NCI-H146 treated with DMSO at 0.1 percent for 48 hours (cell line): Measurements from ENCODE around the gene TNIP1.

Experiments
- DNase-seq: peaks from one replicate; lab custom pipeline; 2025; ENCODE audit not compliant: unreplicated experiment; lab: John Stamatoyannopoulos, UW

The TNIP1 gene

DNA sequence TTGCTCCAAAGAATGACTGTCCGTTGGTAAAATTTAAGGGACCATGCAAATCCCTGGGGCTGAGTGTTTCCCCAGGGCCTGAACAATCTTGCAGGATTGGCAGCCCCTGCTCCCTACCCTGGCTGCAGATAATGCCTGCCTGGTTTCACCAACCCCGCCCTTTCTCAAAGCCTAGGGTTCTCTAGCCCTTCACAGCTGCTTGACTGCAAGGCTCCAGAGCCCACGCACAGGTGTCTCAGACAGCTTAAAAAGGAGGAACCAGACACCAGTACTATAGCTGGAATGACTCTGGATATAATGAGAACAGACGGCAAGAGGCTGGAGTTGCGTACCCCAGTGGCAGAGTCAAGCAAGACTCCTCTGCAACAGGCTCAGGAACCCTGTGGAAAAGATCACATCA, 25.2 kb upstream of the TNIP1 start:
- DNase-seq = no peak

DNA sequence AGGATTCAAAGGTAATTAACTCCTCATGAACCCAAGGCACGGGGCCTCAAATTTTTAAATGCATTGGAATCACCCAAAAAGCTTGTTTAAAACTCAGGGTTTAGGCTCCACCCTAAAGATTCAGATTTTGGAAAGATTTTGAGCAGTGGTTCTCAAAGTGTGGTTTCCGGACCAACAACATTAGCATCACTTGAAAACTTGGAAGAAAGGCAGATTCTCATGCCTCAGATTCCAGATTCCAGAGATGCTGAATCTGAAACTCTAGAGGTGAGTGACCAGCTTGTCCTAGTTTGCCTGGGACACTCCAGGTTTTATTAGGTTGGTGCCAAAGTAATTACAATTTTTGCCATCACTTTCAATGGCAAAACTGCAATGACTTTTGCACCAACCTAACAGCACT, 24.7 kb upstream of the TNIP1 start:
- no peak for DNase-seq

DNA sequence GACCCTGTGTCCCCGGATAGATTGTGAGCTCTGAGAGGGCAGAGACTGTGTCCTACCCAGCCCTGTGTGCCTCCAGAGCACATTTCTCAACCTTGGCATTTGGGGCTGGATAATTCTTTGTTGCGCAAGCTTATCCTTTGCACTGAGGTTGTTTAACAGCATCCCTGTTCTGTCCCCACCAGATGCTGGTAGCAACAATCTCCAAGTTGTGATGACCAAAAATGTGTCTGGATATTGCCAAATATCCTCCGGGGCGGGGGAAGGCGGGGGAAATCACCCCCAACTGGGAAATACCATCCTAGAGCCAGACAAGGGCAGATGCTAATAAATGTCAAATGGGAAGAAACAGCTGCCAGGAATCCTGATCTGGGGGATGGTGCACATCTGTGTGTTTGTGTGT, 24.0 kb upstream of the TNIP1 start:
- DNase-seq = no peak

DNA sequence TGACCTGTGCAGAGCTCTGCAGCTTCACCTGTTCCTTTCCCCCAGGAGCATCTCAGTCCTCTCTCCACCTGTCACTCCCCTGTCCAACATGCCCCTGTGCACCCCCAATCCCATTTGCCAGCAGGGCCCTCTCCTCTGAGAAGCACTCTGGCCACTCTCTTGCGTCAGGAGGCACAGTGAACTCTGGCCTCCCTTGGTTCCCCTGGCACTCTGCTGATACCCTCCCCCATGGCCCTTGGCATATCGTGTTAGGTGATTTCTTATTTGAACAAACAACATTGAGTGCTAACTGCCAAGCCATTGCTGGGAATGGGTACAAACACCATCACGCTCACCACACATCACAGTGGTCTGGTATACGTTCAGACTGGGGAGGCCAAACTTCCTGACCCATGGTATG, 20.9 kb upstream of the TNIP1 start:
- DNase-seq = no peak

DNA sequence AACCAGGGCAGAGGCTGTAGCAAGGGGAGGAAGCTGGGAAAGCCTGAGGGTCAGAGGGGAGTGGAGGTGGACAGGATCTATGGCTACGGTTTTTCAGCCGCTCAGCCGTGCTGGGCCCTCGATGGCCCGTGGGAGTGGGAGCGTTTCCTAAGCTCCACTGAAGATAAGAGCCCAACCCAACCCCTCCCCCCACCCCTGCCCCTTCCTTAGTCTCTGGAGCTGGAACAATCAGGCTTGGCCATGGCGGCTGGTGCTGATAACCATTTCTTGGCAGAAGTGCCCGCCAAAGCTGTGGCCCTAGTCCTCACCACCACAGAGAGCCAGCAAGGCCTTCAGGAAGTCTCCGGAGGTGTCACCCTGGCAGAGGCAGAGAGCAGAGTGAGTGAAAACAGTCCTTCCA, 20.3 kb upstream of the TNIP1 start:
- DNase-seq = no peak

DNA sequence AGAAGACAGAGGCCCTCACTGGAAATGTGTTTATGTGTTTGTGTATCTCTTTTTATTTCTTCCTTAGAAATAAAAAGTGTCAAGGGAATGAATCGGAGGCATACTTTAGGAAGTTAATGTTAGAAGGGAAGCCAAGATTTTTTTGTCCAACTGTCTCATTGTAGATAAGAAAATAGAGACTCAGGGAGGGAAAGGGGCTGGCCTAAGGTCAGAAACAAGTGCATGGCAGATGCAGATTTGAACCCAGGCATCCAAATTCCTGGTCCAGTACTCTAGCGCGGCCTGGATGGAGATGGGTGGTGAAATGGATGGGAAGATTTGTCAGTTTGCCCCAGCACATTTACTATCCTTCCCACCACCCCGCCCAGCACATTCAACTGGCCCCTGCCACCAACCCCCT, 19.8 kb upstream of the TNIP1 start:
- DNase-seq = no peak

DNA sequence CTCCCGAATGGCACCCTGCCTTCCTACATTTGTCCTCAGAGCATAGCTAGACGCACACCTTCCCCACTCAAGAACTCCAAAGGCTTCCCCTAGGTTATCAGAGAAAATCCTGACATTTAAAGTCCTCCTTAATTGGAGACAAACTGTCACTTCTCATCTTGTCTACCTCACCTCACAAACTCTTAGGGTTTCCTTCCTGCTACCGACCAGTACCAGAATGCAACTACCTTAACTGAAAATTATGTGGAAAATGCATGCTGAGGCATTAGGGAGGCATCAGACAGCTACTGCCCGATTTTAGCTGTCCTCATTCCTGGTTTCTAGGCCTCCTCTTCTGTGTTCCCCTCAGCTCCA, 17.9 kb upstream of the TNIP1 start:
- no peak for DNase-seq

DNA sequence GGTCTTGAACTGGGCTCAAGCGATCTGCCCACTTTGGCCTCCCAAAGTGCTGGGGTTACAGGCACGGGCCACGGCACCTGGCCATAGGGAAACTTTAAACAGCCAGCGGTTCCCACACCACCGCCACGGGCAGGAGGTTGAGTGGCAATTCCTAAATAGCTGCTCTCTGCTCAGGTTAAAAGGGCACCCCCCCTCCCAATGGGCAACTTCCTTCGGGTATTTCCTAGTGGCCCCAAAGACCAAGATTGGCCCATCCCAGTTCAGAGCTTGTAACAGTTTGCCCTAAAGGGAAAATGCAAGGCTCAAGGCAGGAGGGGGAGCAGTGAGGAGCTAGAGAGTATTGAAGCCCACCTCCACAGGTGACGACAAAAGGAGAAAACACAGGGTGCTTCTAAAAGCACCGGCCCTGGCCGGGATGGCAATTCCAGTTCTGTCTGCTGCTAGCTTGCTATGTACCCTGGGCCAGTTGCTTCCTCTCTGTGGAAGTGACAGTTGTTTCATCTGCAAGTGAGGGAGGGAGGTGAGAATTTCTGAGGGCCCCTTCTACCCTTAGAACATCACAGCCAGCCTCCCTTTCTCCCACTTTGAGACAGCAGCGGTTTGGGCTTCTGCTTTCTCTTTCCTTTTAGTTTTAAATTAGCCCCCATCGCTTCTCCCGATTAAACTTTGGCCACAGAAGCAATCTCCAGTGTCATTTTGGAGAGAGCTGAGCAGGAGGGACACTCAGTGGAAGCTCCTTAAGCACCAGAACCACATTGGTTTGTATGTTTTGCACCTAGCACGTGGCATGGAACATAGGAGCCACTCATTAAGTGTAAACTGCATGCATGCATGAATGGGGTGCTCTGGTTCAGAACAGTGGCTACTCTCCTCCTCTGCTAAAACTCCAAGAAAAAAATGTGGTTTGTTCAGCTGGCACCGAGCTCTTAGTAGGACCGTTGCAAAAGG, 17.3 kb upstream of the TNIP1 start:
- DNase-seq = no peak

DNA sequence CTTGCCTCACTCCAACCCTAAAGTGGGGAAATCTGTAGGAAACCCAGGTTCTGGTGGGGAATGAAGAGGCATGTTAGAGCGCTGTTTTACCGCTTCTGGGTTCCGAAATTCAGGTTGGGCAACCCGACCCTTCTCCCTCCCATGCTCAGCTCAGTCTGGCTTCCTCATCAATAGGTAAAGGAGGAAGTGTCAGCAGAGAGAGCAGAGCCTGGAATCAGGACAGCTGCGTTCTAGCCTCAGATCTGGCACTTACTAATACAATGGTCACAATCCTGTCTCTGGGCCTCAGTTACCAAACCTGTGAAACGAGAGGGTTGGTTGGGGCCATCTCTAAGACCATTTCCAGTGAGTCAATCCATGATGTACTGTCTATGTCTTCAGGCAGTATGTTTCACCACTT, 16.2 kb upstream of the TNIP1 start:
- DNase-seq = no peak

DNA sequence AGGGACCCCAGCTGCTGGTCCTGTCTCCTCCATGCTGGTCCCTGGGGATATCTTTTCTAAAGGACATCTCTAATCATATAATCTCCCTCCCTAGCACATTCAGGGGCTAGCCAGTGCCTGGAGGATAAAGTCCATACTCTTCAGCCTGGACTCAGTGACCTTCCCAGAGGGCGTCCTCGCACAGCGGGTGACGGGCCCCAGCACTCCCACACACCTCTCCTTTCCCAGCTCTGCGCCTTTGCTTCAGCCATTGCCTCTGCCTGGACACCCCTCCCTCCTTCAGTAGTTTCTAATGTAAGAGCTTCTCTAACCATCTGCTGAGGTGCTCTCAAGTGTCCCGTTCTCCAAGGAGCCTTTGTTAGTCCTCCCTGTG, 15.2 kb upstream of the TNIP1 start:
- DNase-seq = no peak

DNA sequence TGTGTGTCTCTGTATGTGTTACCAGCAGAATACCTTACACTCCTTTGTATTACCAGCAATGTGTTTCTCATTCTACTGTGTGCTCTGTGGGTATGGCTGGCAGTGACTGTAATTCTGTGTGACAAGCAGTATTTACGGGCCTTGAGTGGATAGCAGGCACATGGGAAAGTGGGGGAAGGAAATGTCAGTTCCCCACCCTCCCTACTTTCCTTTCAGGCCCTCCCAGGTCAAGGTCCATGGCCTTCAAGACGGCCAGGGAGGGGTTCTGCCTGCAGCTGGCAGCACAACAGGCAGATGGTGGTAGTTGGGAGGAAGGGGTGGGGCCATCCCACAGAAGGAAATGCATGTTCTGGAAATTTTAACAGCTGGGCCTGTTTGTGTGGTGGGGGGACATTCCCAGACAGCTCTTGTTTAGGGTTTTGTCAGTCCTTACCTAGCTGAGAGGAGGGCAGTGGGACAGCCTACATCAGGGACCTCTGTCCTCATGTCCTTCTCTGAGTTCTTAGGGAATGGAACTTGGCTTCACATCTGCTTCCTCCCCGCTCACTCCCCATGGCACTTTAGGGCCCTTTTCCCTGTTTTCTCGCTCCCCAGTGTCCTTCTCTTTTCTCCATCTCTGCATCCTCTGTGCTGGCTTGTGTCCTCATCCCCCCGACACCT, 14.6 kb upstream of the TNIP1 start:
- DNase-seq = no peak

DNA sequence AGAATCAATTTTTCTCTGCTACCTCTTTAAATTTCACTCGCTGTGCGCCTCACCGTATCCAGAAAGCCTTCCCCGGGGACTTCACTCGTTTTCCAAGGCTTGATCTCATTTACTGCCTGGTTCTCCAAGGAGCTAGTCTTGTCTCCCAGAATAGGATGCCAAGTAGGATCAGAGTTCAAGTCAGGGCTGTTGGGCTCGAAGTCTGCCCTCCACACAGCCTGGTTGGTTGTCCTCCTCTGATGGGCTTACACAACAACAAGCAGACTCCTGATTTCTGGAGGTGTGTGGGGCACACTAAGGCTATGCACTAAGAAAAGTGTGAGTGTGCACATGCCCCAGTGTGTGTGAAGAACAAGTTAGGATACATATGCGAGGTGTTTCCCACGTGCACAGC, 14.0 kb upstream of the TNIP1 start:
- DNase-seq = no peak

DNA sequence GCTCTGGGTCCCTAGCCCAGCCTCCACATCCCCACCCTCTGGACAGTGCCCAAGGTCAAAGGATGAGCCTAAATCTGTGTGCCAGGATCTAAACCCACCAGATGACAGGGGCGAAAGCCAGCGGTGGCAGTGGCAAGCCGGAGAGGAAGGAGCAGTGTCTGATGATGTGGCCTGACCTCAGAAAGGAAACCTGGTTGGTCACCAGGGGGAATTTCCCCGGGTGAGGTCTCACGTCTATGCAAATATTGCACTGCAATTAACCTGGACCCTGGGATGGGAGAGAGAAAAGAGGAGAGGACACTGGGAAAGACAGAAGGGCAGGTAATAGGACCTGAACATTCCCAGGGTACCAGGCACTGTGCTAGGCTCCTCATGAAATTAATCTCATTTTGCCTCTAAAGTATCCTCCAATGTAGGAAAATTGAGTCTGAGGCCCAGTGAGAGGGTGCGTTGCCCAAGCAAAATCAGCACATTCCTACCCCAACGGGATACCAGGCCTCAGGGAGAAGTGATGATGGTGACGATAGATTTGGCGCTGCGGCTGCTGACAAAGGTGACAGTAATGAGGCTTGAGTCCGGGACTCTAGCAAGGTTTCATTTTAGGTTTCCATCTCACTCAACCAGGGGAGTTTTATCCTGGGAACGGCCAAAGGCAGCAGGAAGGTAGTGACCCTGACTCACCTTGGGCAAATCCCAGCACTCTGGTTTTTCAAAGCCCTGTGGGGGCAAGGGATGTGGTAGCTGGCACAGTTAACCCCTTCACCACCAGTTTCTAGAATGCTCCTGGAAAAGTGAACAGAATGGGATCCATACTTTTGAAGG, 13.4 kb upstream of the TNIP1 start:
- DNase-seq = no peak

DNA sequence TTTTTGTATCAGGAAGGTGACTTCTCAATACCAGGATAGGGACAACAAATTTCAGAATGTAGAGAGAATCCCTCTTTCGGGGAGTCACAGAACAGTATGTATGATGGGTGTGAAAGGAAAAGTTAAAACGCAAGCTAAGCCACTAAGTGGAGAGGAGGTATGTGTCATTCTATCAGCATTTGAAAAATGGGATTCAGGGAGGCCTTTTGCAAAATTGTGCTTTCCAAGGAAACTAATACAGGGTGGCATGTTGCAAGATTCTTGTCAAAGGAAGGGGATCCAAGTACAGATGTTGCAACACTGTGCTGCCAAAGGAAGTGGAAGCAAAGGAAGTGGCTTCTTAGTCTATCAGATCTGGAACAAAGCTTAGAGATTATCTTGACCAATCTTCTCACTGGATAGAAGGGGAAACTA, 12.6 kb upstream of the TNIP1 start:
- no peak for DNase-seq

DNA sequence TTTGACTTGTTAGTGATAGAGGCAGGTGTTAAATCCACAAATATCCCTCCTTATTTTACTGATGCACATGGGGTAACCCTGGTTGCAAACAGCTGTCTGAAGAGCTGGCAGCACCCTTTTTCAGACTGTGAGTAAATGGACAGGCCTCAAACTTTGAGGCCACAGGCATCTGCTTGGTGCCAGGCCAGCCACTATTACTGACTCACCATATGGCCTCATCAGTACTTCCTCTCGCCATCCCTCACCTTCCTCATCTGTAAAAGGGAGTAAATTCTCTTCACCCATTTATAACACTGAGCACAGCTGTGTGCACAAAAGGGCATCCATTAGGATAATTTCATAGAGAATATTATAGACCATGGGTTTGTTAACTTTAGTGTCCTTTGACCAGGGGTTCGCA, 11.9 kb upstream of the TNIP1 start:
- DNase-seq = no peak

DNA sequence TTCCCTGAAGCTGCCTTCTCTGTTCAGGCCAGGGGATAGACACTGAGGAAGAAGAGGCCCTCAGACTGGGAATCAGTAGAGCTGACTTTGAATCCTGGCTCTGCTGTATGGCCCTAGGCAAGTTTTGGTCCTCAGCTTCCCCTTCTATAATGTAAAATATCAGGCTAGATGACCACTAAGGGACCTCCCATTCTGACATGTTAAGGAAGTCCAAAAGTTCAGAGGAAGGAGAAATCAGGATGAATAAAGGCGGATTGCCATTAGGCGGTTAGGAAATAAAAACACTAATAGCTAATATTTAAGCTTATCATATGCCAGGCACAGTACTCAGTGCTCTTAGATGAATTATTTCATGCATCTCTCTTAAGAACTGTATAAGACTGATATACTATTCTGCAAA, 8.9 kb upstream of the TNIP1 start:
- DNase-seq = no peak

DNA sequence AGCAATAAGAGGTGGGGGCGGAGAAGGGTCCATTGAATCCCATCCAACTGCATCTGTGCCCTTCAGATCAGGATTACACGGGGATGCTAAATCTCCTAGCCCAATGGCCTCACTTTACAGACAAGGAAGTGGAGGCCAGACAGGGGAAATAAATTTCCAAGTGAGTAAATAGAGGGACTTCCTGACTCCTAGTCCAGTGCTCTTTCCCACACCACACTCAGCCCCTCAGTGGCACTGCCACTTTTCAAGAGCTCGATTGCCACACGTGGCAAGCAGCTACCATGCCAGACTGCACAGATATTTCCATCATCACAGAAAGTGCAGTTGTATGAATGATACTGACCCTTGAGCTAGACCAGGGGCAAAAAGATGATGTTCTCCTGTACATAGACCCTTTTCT, 8.2 kb upstream of the TNIP1 start:
- no peak for DNase-seq

DNA sequence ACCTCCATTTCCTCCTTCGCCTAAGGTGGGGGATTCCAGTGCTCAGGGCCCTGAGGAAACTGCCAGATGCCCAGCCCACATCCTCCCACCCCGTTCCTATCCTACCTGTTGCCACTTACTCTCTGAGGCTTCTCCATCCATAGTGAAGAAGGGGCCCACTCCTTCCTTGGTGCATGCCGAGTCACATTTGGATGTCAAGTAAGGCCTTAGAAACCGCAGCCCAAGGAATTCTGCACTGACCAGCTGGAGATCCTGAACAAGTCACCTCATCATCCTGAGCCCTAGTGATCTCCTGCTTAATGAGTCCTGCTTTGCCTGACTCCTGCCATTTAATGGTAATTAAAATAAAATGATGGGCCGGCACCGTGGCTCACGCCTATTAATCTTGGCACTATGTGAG, 6.7 kb upstream of the TNIP1 start:
- no peak for DNase-seq

DNA sequence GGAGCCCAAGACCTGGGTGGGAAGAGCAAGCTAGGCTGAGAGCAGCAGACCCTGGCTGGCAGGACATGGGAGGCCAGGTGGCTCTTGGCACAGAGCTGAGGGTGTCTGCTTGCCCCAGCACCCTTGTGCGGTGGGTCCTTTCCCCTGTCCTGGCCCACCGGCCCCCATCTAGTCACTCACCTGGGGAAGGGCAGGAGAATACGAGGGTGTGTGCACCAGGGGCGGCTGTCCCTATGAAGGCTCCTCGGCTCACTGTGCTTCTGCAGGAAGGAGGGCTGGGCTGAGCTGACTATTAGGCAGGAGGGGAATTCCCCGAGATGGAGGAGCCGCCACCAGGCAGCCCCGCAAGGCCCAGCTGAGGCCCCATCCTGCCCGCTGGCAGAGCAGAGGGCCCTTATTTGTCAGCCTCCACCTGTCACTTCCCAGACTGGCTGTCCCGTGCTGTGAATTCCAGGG, 6.1 kb upstream of the TNIP1 start:
- DNase-seq = no peak

DNA sequence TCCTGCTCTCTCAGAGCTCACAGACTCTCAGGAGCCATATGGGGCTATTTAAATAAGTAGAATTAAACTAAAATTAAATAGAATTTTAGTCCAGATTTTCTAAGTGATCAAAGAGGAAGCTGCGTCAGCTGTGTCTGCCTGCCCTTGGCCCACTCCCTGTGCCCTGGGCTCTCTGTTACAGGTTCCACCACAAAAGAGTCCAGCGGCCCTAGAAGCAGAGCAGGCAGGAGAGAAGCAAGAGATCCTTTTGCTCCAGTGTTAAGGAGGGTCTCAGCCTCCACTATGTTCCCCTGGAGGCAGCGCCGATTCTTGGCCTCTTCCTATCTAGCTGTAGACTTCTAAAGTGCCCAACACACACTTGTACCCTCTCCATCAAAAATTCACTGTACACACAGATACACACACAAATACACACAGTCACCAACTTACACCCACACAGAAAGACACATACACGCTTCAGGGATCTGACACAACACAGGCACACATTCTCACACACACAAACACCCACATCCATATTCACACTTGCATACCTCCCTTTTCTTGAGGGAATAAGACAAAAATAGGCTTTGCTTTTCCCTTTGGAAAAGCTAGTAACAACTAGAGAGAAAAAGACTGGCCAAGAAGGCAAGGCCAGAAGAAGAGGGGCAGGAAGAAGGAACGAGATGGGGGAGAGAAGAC, 5.5 kb upstream of the TNIP1 start:
- DNase-seq = no peak

DNA sequence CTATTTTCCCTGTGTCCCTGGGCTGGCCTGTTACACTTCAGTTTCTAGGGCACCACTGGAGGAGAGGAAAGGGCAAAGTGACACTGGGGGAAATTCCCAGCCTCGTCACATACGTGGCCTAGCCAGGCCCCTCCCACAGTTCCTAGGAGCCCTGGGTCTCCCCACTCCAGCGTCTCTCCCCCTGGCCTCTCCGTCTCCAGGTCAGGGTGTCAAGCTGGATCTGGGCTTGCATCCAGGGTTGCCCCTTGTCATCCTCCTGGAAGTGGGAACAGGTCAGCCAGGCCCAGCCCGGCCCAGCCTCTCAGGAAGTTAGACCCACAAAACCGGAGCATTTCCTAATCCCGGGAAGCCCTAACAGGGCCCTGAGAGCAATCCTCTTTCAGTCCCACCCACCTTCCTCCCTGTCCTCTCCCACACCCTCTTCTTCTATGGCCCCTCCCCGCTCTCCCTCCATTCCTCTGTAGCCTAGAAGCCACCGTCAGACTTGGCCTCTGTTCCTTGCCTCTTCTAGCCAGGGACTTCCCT, 4.7 kb upstream of the TNIP1 start:
- no peak for DNase-seq
